ENCODE data around the gene CARMIL1. TPM values are rescaled to one million over a fixed set of nuclear protein-coding genes. Genes with fewer than 3 reads are reported as not detected.

CARMIL1 gene
- total and polyA plus RNA-seq, 10 of the 15 experiments (the other 5 are each of a cell fraction or from before 2014, with no cell fraction given), result 6.4 to 18.1 (median 10.3) TPM

DNA sequence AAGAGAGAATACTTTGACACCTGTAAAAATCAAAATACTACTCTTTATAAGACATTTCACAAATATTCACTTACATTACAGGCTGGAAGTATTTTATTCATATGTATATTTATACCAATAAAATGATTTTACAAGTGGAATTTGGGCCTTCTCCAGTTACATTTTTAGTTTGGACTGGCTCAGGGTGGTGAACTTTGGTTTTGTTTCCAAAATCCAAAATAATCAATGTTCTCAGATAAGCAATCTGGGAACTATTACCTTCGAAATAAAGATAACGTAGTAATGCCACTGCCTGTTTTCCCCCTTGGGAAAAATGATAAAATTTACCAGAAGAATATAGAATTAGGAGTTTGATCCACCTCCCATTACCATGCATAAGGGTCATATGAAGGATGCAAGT is 341.2 kb downstream of the CARMIL1 start:
- RAD21 ChIA-PET (ENCODE audit: unreplicated experiment), result no interaction called here
- TF ChIP-seq SIX5 (IDR thresholded peaks at IDR 0.05; ENCODE audit: low read depth, low read length, severe bottlenecking), result no peak
- no peak for TF ChIP-seq SIN3A (IDR thresholded peaks at IDR 0.05; ENCODE audit: low read depth, low read length)
- no peak for TF ChIP-seq MTA2 (IDR thresholded peaks at IDR 0.05; ENCODE audit: low read depth)
- no peak for TF ChIP-seq RCOR1 (conservative IDR thresholded peaks at IDR 0.05; ENCODE audit: low read depth, low read length)
- no peak for TF ChIP-seq E2F8 (IDR thresholded peaks at IDR 0.05; ENCODE audit: low read depth, partially characterized antibody)
- TF ChIP-seq, protein P1, sequence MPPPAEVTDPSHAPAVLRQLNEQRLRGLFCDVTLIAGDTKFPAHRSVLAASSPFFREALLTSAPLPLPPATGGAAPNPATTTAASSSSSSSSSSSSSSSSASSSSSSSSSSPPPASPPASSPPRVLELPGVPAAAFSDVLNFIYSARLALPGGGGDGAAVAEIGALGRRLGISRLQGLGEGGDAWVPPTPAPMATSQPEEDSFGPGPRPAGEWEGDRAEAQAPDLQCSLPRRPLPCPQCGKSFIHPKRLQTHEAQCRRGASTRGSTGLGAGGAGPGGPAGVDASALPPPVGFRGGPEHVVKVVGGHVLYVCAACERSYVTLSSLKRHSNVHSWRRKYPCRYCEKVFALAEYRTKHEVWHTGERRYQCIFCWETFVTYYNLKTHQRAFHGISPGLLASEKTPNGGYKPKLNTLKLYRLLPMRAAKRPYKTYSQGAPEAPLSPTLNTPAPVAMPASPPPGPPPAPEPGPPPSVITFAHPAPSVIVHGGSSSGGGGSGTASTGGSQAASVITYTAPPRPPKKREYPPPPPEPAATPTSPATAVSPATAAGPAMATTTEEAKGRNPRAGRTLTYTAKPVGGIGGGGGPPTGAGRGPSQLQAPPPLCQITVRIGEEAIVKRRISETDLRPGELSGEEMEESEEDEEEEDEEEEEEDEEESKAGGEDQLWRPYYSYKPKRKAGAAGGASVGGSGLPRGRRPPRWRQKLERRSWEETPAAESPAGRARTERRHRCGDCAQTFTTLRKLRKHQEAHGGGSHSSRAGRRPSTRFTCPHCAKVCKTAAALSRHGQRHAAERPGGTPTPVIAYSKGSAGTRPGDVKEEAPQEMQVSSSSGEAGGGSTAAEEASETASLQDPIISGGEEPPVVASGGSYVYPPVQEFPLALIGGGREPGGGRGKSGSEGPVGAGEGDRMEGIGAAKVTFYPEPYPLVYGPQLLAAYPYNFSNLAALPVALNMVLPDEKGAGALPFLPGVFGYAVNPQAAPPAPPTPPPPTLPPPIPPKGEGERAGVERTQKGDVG (CRISPR knock-in tag; IDR thresholded peaks at IDR 0.05), result no peak
- TF ChIP-seq NFYB (IDR thresholded peaks at IDR 0.05; ENCODE audit: insufficient read depth, low read depth, low read length), result no peak
- no peak for TF ChIP-seq MXI1 (IDR thresholded peaks at IDR 0.05; ENCODE audit: low read depth, low read length)
- TF ChIP-seq BACH1 (IDR thresholded peaks at IDR 0.05; ENCODE audit: borderline replicate concordance), result no peak
- TF ChIP-seq, protein P2, sequence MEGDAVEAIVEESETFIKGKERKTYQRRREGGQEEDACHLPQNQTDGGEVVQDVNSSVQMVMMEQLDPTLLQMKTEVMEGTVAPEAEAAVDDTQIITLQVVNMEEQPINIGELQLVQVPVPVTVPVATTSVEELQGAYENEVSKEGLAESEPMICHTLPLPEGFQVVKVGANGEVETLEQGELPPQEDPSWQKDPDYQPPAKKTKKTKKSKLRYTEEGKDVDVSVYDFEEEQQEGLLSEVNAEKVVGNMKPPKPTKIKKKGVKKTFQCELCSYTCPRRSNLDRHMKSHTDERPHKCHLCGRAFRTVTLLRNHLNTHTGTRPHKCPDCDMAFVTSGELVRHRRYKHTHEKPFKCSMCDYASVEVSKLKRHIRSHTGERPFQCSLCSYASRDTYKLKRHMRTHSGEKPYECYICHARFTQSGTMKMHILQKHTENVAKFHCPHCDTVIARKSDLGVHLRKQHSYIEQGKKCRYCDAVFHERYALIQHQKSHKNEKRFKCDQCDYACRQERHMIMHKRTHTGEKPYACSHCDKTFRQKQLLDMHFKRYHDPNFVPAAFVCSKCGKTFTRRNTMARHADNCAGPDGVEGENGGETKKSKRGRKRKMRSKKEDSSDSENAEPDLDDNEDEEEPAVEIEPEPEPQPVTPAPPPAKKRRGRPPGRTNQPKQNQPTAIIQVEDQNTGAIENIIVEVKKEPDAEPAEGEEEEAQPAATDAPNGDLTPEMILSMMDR (IDR thresholded peaks at IDR 0.05 in 2 of 3, conservative IDR thresholded peaks at IDR 0.05 in 1 of 3; ENCODE audit: control insufficient read depth in 2 of 3, extremely low read depth in 1 of 3, insufficient read depth in 1 of 3, low read depth in 3 of 3, low read length in 3 of 3), result no peak
- no peak for TF ChIP-seq RFX5 (IDR thresholded peaks at IDR 0.05; ENCODE audit: low read depth, low read length)
- TF ChIP-seq KAT2A (conservative IDR thresholded peaks at IDR 0.05; ENCODE audit: control insufficient read depth, low read depth, low read length), result no peak
- TF ChIP-seq BHLHE40 (IDR thresholded peaks at IDR 0.05; ENCODE audit: borderline replicate concordance in 1 of 2, low read depth in 2 of 2, low read length in 1 of 2), result no peak
- TF ChIP-seq CBX5 (IDR thresholded peaks at IDR 0.05; ENCODE audit: low read depth), result no peak
- no peak for TF ChIP-seq ZNF217 (IDR thresholded peaks at IDR 0.05)
- TF ChIP-seq SRF (IDR thresholded peaks at IDR 0.05; ENCODE audit: low read depth in 2 of 2, low read length in 2 of 2), result no peak

More for the DNA sequence above, 341.2 kb downstream of the CARMIL1 start:
- Histone ChIP-seq H3K79me2 (ENCODE audit: control insufficient read depth, insufficient read depth, low read length) (no peaks in the 10 kb centered on the region), H3K9me3 (replicated peaks; ENCODE audit: control insufficient read depth, insufficient read depth, low read length) (no peaks in the 10 kb centered on the region), H3K27ac (ENCODE audit: control insufficient read depth, insufficient read depth) (no peak overlapping the region), H3K4me2 (ENCODE audit: control insufficient read depth, insufficient read depth) (no peak overlapping the region), H3K4me3 (no peak overlapping the region), H4K20me1 (ENCODE audit: control insufficient read depth, insufficient read depth) (no peaks in the 10 kb centered on the region), H3K27me3 (replicated peaks in 1 of 2; ENCODE audit: control insufficient read depth in 2 of 2, insufficient read depth in 2 of 2, low read length in 1 of 2) (no peaks in the 10 kb centered on the region), H3K9ac (ENCODE audit: control insufficient read depth, insufficient read depth, low read length) (no peak overlapping the region), H2AFZ (ENCODE audit: control insufficient read depth, low read depth, low read length) (no peak overlapping the region), H3K36me3 (ENCODE audit: control insufficient read depth in 2 of 2, insufficient read depth in 2 of 2, low read length in 1 of 2) (no peaks in the 10 kb centered on the region), H3K4me1 (ENCODE audit: control insufficient read depth, insufficient read depth, low read length) (no peaks in the 10 kb centered on the region)
- no peak for ATAC-seq
- FAIRE-seq, result no peak
- WGBS (ENCODE audit: insufficient coverage, insufficient replicate concordance, low lambda C conversion rate, missing lambda C conversion rate), result 0% methylated on average over 2 of the region's 2 CpGs
- in situ Hi-C loops (cut with MboI), result no loop called here
- CTCF ChIA-PET, result interaction anchor here (0.6 to 1.4 kb wide), 2 partner anchors 64 to 425 kb away, joined by 3 to 4 read pairs; no protein-coding TSS in a partner anchor
- no TSS peak for BruUV-seq (replicated peaks)
- POLR2A ChIA-PET, result no interaction called here
- DNase-seq (ENCODE audit: low read depth, low spot score), result no peak
- SMC1A ChIA-PET (ENCODE audit: uncharacterized antibody, unreplicated experiment), result no interaction called here
- intact Hi-C loops (cut with micrococcal nuclease; ENCODE audit: unreplicated experiment), result no loop called here
